GM03348 (cell line): ENCODE results near the gene SGK2.

Source experiments
- DNase-seq: peaks from one replicate; pipeline ENCODE4 v3.0.0; 2012; ENCODE audit warnings: low spot score

The SGK2 gene

DNA sequence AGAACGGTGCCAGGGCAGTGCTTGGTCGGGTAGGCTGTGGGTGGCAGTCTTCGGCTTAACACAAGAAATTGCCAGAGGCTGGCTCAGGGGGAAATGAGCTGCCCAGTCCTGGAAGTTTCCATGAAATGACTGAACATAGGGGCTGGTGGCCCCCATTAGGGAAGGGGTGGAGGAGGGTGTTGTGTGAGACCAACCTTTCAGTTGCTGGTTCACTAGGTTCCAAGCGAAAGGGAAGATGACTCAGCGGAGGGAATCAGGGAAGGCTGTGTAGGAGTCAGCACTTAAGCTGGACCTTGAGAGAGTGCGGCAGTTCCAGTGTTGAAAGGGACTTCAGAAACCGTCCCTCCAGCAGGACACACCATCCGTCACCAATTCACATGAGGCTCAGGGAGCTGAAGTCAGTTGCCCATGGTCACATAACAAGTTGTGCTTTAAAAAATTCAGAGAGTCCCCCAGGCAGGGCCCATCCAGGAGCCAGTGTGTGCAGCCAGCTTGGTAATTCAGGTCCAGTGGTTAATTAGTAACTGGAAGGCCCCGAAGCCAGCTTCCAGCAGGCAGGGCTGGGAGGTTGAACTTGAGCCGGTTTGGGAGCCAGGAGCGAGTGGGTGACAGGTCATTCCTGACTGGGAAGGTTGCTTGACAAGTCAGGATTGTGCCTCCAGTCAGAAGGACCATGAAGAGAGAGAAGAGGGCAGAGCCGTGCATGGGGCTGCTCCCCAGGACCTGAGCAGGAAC, at the start of gene SGK2:
Gene SGK2, plus strand, starts transcription at position 616 of the 735 bp plus-strand sequence. CDS start 7,469 bp downstream, outside the sequence.
- no peak for DNase-seq

- no peak for DNase-seq
These were observed 46.9 kb upstream of the SGK2 start for GRCh38 chr20:43511879-43512278.

DNA sequence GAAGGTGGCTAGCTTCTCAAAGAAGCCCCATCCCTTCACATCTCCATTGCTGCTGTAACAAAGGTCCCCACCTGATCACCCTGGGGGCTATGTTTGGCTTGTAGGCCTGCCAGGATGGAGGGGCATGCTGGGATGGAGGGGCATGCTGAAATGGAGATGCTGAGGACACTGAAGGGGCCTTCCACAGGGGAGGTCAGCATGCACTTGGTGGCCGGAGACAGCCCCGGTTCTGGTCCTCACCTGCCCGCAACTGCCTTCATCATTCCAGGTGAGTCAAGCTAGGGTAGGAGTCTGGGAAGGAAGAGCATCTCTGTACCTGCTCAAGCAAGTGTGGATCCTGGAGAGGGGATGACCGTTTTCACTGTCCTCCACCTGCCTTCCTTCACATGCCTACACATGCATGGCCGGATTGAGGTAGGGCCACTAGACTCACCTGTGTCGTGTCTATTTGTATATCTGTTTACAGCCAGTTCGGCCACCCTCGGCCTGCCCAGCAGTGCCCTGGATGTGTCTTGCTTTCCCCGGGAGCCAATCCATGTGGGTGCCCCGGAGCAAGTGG, 45.4 kb upstream of the SGK2 start:
- DNase-seq, result no peak

DNA sequence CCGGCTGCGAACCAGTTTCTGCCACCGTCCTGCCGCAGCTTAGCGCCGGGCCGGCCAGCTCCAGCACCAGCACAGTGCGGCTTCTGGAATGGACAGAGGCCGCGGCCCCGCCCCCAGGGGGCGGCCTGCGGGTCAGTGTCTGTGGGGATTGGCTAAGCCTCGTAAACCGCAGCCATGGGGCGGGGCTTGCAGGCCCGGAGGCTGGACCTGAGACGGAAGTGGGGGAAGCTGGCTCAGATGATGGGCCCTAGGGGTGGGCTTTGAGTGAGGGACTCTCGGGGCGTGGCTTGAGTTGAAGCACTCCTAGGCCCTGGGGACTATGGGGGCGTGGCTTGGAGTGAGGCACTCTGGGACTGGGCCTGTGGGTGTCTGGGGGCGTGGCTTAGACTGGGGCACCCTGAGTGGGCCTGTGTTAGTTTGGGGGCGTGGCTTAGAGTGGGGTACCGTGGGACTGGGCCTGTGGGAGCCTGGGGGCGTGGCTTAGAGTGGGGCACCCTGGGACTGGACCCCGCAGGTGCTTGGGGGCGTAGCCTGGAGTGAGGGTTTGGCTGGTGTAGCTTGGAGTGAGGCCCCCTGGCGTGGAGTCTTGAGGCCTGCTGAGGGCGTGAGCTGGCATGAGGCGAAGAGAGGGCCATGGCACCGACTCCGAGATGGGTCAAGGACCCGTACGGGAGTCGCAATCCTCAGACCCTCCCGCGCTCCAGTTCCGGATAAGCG, 44.7 kb upstream of the SGK2 start:
- DNase-seq, result peak; percentile 96

DNA sequence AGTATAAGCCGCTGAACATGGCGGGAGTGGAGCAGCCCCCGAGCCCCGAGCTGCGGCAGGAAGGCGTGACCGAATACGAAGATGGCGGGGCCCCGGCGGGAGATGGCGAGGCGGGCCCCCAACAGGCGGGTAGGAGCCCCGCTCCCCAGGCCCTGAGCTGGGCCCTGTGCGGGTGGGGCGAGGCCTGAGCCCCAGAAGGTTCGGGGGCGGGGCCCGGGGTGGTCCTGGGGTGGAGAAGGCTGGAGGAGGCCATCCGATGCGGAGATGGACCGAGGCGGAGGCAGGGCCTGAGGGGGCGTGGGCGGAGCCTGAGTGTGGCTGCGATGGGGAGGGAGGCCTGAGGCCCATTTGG, 44.2 kb upstream of the SGK2 start:
- peak; percentile 42 for DNase-seq

- no peak for DNase-seq
These were observed 43.2 kb upstream of the SGK2 start for GRCh38 chr20:43515628-43516027.

DNA sequence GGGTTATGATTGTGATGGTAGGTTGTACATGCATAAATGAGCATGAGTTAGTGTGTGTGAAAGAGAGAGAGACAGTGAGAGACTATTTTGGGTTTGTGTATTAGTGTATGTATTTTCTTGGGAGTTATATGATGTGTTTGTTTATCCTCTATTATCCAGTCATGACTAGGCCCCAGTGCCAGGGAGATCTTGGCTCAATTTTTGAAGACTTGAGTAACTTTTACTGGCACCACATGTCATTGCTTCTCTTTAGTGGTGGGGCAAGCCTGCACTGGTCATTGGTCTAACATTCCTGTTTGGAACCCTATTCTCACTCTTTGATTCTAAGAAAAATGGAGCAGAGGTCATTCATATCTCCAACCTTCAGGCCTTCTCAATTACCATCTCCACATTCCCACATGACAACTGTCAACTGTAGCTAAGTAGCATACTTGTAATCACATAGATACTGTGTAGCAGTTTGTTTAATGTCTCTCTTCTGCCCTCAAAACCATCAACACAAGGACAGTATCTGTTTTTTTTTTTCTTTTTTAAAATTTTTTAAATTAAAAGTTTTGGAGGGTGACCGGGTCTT, 42.5 kb upstream of the SGK2 start:
- no peak for DNase-seq

GRCh38 chr20:43520074-43520630, 38.7 kb upstream of the SGK2 start:
- no peak for DNase-seq

- DNase-seq, result no peak
These were observed 33.8 kb upstream of the SGK2 start for GRCh38 chr20:43525021-43525420.

DNA sequence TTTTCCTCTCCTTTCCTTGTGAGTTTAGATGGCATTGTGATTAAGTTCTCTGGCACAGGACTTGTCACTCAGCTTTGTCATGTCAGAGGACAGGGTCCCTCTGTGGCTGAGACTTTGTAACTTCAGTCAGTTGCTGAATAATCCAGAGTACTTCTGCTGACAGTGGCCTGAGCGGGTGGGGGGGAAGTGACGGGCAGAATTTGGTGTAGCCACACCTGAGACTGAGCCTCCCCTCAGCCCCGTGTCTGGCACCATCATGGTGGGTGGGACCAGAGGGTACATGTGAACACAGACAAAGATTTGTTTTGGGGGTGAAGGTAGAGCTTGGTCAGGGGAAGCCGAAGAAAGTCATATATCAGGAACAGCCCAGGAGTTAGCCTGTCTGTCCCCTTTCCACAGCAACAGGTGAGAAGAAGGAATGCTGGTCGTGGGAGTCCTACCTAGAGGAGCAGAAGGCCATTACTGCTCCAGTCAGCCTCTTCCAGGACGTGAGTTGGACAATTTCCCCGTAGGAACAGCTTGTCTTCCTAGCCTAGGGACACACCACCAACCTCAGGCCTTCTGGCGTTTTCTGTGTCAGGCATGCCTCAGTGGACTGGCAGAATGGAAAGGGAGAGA, 30.5 kb upstream of the SGK2 start:
- no peak for DNase-seq

DNA sequence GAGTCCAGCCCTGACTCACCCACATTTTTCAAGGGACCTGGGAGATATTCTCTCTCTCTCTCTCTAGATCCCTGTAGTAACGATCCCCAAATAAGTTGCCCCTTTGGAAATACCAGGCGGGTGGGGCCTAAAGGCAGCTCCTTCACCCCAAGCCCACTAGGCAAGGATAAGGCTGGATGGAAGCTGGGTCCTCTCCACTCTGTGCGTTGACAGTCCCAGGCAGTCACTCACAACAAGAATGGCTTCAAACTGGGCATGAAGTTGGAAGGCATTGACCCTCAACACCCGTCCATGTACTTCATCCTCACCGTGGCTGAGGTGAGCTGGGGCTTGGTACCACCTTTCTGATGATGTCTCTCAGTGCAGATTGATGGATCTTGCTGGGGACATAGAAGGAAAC, 29.8 kb upstream of the SGK2 start:
- DNase-seq, result no peak

- no peak for DNase-seq
These were observed 29.2 kb upstream of the SGK2 start for GRCh38 chr20:43529457-43530153.

- no peak for DNase-seq
These were observed 28.3 kb upstream of the SGK2 start for GRCh38 chr20:43530321-43531090.

DNA sequence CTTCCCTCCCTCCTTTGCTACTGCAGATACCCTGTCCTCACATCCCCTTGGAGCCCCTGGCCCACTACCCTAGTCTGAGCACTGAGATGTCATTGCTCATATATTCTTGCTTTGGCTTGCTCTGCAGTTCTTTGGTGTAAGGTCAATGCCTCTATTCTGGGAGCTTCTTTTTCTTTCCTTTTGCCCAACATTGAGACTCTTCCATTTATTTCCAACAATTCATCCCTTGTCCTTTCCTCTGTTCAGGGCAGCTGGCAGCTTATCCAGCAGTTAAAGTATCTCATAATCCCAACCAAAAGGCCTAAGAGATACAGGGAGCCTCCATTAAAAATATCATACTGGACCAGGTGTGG, 27.8 kb upstream of the SGK2 start:
- DNase-seq, result no peak

DNA sequence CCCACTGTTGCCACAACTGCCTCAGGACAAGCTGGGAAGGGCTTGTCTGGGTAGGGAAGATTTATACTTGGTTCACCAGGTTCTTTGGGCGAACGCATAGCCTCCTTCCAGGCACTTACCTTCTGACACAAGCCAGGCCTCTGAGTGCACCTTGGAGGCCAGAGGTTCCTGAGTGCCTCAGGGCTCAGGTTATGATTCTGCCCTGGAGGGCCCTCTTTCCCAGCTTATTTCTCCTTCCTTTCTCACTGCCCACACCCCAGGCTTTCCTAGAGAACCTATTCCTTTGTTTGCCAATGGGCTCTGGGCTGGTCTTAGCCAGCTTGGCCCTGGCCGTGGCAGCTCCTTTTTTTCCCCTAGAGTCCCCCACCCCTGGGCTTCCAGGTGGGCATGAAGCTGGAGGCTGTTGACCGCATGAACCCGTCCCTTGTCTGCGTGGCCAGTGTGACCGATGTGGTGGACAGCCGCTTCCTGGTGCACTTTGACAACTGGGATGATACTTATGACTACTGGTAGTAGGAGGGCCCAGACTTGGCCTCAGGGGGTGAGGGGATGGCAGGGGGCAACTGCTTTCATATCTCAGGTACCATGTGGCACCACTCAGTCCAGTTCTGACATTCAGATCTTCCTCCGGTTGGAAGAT, 26.3 kb upstream of the SGK2 start:
- no peak for DNase-seq

GRCh38 chr20:43533060-43533459, 25.8 kb upstream of the SGK2 start:
- DNase-seq, result peak; percentile 57

GRCh38 chr20:43534016-43534415, 24.8 kb upstream of the SGK2 start:
- DNase-seq, result no peak

GRCh38 chr20:43534791-43535350, 24.0 kb upstream of the SGK2 start:
- DNase-seq, result no peak

GRCh38 chr20:43535370-43536004, 23.3 kb upstream of the SGK2 start:
- DNase-seq, result no peak
